Activated CD4-positive, CD25-positive, alpha-beta regulatory T cell treated with anti-CD3 and anti-CD28 coated beads, Interleukin-2, amount 50 U/mL, for 72 hours (primary cell): ENCODE data around the gene CCDC178.

Experiments
- DNase-seq: peaks from one replicate; pipeline ENCODE4 v3.0.0; 2021

The CCDC178 gene

DNA sequence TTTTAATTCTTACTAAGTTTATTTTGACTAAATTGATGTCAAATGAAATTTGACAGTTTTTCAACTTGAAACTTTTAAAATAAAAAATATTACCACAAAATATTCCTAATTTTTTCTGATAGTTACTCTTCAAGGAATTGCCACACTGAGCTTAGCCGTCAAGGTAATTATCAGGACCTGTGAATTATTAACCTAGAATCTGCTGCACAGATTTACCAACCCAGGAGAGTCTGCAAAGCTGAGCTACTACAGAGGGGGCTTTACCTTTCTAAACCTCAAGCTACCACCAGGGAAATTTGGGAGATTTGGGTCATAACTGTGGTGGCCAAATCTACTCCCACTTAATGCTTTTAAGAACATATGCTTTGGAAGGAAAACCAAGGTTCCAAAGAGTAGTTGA is 324.6 kb downstream of the CCDC178 start:
- no peak for DNase-seq

DNA sequence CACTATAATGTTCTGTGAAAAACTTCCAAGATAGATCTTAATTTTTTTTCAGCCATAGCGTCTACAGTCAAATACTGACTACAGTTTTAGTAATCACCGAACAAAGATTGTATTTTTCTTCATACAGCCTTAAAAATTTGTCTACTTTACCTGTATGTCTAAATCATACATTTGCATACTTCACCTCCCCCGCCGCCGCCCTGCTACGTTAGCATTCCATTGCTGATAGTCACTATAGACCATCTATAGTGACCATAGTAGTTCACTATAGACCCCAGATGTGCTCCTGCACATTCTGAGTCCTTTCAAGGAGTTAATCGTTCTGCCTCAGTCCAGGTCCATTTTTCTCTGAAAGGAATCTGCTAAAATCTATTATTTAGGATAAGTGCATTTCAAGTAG is 325.0 kb downstream of the CCDC178 start:
- DNase-seq: no peak

DNA sequence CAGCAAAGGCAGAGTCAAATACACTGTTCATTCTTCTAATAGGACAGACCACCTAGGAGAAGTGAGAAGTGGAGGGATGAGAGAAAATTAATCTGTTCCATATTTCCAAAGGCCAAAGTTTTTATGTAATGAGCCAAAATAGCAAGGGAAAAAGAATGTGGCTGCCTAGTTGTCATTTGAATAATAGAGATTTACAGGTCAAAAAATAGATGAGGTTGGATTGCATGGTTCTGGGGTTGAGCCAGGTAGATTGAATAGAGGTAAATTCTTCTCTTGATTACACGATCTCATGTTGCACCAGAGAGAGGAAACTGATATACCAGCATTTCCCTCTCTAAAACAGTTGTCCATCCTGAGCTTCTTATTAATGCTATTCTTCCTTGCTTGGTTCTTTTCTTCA is 325.8 kb downstream of the CCDC178 start:
- no peak for DNase-seq

DNA sequence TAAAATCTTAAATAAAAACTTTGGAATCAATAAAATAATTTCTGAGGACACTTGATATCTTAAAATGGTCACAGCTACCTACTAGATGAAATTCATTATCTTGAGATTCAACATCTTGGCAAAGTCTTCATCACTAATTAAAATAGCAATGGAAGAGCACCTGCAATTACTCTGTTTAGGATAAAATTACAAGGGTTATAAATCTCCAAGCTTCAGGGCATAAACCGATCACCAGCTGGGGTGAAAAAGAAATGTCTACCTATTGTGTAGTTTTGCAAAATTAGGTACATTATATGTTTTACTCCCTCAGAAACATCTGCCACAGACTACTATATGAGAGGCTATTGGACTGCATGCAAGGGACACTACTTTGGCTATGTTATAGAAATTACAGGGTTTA is 327.1 kb downstream of the CCDC178 start:
- DNase-seq: no peak

DNA sequence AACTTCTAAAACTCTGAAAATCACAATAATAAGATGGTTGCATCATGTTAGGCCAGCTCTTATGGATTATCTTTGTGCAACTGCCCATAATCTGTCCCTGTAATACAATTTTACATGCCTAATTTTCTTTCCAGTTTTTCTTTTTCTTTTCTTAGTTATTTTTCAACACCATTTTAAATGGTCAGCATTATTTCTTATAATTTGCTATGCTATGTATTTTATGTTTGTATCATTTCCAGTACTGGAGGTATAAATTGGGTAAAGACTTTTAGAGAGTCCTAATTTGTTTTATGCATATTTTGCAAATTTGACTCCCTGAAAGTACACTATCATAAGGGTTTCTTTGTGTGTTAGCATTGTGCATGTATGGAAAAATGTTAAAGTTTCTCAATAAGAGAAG is 333.0 kb downstream of the CCDC178 start:
- no peak for DNase-seq

DNA sequence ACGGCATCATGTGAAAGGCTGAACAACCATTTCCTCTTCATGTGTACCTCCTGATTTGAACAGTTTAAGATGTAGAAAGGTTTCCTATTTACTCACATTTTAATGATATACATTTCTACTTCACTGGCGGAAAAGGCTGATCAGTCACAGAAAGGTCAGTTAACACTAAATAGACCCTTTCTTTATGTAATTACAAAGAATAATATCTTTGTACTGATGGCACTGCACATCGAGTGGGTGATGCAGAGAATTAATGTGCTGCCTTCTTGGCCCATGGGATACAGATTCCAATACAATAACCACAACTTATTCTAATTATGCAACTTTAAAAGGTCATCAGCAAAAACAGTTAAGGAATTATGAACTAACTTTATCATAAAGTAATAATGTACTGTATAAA is 339.2 kb downstream of the CCDC178 start:
- no peak for DNase-seq

DNA sequence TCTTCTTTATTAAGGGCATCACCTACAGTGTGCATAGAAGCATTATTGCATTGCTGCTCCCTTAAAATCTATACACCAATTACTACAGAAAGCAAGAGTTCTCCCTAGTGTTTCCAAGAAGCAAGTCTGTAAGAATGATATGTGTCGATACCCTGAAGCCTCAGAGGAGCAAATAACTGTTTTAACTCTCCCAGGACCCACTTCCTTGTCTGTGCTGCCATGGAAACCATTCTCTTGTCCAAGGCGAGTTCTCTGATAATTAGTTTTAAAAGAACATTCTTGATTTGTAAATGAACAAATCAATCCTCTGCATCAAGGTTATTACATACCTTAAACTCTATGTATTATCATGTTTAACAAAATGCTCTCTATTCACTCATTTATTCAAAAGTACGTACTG is 340.9 kb downstream of the CCDC178 start:
- no peak for DNase-seq

DNA sequence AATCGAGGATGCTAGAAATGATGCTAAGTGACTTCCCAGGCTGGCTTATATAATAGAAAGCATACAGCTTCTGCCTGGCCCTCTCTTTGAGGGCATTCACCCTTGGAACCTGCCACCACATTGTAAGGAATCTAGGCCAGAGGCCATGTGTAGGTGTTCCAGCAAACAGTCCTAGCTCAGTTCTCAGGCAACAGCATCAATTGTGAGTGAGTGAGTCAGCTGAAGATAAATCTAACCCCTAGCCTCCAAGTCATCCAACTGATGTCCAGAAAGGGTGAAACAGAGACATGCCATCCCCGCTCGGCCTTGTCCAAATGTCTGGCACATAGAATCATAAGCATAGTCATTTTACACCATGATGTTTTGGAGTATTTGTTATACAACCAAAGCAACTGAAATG is 343.4 kb downstream of the CCDC178 start:
- no peak for DNase-seq

DNA sequence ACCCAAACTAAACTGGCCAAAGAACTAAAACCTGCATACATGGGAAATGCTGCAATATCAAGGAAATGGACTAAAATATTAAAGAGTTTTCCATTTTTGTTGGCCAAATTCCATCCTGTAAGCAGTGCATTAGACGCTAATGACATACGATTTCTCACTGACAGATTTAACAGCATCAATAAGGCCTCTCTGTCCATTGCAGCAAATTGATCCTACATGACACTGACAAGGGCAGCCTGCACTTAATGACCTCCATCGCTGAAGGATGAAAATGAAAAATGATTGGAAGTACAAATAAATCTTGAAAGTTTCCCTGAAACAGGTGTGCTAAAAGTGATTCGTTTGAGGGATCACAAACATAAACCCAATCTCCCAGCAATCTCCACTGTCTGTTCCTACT is 350.1 kb downstream of the CCDC178 start:
- no peak for DNase-seq

DNA sequence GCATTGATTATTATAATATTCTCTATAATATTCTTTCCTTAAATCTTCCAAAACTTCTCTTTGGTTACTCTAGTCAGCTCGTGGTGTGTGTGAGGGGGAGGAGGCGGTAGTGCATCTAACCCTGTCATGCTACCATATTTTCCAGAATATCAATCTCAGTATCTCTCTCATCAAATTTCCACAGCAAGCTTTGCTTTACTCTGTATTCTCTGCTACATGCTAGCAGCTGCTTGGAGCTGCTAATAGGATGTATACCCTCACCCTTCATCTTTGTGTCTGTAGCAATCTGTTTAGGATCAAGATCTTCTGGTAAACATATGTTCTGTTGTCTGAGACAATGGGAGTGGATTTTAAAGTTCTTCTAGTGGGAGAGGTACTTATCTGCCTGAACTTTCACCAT is 363.9 kb downstream of the CCDC178 start:
- no peak for DNase-seq

DNA sequence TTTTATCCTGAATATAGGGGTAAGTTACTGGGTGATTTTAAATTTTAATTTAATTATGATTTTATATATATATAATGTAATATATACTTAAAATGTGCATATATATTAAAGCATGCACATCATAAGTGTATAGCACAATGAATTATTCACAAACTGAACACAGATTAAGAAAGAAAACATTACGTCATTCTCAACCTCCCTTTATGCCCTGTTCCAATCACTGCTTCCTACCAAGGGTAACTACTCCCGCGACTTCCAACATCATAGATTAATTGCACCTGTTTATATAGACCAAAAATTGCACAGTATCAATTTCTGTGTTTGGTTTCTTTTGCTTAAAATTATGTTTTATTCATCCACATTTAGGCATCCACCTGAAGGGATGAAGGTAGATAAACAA is 366.4 kb downstream of the CCDC178 start:
- no peak for DNase-seq

DNA sequence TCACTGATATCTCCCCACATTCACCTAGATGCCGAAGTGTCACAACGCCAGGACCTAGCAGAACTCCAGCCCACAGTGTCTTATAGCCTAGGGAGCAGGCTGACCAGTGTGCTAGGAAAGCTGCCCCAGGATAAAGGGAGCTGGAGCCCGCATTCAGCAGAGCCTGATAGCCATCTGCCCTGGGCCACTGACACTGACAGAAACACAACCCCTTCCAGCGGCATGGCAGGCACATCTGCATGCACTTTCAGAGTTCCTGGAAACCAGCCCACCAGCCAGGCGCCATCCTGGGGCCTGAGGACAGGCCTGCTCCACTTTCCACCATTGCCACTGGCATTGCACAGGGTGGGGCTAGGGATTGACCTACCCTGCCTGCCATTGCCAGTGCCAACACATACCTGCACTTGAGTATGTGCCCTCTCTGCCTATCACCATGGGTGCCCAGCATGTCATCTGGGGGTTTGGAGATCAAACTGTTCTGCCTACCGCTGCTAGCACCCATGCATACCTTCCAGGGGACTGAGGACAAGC is 377.6 kb downstream of the CCDC178 start:
- DNase-seq: no peak

DNA sequence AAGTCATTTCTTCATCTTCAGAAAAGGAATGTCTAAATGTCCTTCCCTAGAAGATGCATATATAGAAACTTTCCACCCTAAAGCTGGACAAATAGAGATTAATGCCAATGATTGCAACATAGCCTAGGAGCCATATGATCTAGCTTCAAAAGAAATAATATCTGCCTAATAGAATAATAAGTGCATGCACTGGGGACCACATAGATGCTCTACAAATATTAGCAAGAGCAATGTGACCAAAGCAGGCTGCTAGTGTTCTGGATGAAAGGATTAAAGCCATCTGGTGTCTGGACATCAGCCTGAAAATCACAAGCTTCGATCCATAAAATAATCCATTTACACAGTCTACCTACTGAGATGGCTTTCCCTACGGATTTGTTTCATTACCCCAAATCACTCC is 387.6 kb downstream of the CCDC178 start:
- no peak for DNase-seq

DNA sequence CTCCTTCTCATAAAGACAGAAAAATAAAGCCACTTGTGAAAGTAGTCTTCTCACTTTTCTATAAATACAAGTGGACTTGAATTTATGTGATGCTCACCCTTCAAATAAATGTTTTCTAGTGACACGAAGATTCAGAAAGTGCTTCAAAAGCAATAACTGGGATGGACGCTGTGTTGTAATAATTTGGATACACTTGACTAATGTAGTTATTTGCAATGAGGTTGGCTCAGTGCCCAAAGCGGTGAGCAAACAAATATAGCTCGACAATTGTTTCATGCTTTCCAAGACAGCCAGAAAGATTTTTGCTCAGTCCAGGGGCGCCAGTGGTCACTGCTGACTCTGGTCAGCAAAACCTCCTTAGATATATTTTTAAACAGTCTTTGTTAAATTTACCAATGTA is 389.1 kb downstream of the CCDC178 start:
- DNase-seq: no peak

DNA sequence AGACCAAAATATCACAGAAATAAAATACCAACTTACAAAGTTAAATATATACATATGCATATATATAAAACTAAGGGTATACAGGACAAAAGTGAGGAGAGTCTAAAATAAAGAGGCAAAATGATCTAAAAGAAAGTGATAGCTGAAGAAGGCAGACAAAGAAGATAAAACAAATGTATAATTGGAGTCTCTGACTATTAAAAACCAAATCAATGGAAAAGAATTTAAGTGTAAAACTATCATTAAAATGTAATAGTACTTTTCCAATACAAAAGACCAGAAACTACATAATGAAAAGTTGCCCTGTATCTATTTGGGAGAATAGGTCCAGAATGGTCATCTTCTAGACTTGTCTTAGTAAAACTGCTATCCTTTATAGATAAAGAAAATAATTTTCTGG is 400.3 kb downstream of the CCDC178 start:
- DNase-seq: no peak

DNA sequence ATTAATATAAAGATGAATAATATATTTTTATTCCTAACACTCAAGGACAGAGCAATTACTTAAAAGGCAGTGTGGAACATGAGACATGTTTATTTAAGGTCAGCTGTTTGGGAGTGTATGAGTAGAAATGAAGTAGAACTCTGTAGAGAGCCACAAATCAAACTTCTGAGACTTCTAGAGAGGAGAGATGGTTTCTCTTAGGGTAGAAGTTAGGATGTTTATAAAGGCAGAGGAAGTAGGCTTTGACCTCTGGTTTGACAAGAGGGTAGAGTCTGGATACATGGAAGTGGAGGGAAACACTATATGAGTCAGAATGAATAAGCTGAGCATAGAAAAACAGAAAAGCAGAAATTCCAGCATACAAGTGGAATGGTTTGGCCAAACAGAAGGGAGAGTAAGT is 405.6 kb downstream of the CCDC178 start:
- DNase-seq: no peak

DNA sequence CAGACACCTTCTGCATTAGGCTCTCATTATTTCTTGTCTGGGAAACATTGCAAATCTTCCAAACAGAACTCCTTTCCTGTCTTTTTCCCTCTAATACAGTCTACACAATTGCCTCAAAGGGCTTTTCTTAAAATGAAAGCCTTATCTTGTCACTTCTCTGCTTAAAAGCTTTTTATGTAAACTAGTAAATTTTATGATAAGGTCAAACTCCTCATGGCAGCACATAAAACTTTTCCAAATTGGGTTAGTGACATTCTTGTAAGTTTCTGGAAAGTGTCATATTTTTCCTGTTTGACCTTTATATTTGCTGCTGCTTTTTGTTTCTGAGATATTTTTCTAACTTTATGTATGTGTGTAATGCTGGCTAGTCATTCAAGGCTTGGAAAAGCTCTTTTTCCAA is 406.3 kb downstream of the CCDC178 start:
- no peak for DNase-seq

DNA sequence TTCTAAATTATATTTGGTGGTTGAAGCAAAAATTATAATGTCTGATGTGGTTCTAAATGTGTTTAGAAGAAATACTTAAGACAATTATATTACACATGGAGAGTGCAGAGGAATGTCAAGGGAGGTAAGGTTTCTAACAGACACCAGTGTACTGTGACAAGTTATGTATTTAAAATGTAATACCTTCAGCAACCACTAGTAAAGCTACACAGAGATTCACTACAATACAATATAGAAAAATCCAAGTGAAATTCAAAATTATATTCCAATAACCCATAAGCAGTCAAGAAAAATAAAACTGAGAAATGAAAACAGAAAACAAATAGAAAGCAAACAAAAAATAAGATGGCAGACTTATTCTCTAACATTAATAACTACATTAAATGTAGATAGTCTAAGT is 418.2 kb downstream of the CCDC178 start:
- DNase-seq: no peak

DNA sequence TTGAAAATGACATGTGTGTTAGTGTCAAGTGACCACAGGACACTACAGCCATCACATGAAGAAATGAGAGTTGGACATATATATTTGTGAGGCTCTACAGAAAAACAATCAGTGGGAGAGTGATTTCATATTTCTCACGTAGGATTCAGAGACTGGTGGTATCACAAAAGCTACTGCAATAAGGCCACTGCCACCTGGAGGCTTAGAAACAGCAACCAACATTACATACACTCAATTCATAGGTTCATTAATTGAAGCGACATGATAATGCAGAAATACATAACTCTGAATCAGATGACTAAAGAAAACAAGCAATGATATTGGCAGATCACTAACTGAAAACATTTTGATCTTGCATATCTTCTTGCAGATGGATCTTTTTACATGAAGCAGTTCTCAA is 419.6 kb downstream of the CCDC178 start:
- no peak for DNase-seq

DNA sequence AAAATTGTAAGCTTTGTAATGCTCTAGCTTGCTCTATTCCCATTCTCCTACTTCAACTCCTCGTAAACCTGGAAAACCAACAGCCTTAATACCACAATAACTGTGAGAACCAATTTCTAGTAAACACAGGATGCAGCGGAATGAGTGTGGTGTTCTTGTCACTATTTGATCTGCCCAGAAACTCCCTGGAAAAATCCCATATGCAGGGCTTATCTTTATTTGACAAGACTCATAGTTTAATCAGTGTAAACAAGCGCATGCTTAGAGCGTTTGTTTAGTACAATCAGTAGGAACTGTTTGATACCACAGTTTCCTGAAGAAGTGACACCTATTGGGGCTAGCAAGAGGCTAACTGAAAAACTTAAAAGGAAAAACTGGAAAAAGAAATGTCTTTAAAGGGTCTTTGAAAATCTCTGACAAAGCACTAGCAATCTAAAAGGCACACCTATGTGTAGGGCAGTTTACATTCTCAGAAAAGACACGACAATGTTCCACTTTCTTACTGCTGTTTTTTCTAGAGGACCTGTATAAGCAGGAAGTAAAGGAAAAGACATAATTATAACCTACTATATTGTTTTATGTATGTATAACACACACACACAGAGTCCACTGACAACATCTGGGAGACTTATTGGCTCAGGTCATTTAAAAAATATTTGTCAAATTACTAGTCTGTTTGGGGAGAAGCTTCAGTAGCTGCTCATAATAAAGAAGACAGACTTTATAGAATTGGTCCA is 426.3 kb downstream of the CCDC178 start:
- no peak for DNase-seq

DNA sequence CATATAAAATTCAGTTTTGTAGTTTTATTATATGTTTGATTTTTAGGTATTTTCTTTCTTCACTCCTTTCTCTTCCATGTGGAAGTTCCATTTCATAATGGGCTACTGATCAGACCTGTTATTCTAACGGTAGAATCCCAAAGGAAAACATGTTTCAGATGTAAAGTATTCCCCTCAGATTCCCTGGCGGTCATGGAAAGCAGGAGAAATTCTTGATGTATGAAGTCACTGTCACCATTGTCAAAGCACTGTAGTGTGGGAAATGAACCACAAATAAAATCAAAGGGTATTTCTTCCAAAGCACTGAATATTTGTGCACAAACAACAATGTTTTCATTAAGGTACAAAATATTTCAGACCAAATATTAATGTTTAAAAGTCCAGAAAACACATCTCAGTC is 430.4 kb downstream of the CCDC178 start:
- DNase-seq: no peak

DNA sequence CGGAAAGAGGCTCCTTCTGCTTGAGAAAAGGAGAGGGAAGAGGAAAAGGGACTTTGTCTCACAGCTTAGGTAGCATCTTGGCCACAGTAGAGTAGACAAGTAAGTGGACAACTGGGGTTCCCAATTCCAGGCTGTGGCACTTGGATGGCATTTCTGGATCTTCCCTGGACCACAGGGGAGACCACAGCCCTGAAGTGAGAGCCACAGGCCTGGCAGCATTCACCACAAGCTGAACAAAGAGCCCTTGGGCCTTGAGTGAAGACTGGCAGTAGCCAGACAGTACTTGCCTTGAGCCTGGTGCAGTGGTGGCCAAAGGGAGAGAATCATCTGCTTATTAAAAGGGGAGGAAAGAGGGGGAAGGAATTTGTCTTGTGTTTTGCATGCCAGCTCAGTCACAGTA is 441.6 kb downstream of the CCDC178 start:
- no peak for DNase-seq

DNA sequence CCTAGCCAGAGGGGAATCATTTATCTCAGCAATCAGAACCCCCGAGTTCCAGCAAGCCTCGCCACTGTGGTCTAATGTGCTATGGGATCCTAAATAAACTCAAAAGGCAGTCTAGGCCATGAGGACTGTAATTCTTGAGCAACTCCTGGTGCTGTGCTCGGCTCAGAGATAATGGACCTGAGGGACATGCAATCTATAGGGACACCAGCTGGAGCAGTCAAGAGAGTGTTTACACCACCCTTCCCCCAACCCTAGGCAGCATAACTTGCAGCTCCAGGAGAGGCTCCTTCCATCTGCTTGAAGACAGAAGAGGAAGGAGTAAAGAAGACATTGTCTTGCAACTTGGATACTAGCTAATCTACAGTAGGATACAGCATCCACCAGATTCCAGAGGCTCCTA is 442.2 kb downstream of the CCDC178 start:
- DNase-seq: no peak

DNA sequence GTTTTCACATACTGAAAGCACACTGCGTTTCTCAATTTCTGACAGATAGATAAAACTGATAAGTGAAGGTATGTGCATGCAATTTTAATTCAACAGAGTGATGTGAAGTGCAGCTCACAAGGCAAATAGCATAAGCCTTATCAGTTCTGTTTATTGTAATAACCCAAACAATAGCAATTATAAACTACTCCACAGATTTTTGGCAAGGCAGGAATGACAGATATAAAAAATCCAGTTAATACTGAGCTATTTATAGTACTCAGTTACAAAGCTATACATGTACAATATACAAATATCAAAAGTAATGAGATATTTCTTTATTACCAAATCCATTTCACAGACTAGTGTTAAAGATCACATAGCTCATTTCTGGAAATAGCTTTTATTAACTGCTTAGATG is 456.8 kb downstream of the CCDC178 start:
- DNase-seq: no peak

DNA sequence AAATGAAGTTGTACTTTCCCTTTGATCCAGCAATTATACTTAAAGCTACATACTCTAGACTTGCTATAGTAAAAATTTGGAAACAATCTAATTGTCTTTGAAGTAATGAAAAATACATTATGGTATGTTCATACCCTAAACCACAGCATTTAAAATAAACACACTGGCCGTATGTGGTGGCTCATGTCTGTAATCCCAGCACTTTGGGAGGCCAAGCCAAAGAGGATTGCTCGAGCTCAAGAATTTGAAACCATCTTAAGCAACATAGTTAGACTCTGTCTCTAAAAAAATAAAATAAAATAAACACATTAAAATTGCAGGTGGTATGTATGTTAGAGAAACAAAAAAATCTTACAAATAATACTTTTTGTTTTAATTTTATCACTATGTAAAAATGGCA is 459.6 kb downstream of the CCDC178 start:
- DNase-seq: no peak
